ENCODE results near the gene FGFBP1.

The FGFBP1 gene

DNA sequence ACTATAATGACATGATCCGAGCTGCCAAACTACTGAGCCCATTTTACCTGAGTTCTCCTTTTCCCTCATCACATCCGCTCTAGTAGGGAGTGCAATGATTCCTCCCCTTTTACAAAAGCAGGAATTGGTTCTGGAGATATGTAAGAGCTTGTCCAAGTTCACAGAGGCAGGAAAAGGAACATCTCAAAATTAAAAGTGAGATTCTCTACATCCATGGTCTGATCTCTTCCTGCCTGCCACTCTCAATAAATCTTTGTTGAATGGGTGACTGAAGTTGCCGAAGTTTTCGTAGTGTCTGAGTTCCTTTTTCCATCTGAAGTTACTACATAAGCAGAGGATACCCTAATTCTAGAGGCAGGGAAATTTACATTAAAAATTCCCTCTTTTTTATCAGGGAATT is at the start of gene FGFBP1:
Gene FGFBP1, minus strand, starts transcription at position 101 of the 400 bp plus-strand sequence. CDS start 2,108 bp downstream, outside the sequence.
- DNase-seq (ENCODE audit: low spot score) = no peak
- TF ChIP-seq, protein P1, sequence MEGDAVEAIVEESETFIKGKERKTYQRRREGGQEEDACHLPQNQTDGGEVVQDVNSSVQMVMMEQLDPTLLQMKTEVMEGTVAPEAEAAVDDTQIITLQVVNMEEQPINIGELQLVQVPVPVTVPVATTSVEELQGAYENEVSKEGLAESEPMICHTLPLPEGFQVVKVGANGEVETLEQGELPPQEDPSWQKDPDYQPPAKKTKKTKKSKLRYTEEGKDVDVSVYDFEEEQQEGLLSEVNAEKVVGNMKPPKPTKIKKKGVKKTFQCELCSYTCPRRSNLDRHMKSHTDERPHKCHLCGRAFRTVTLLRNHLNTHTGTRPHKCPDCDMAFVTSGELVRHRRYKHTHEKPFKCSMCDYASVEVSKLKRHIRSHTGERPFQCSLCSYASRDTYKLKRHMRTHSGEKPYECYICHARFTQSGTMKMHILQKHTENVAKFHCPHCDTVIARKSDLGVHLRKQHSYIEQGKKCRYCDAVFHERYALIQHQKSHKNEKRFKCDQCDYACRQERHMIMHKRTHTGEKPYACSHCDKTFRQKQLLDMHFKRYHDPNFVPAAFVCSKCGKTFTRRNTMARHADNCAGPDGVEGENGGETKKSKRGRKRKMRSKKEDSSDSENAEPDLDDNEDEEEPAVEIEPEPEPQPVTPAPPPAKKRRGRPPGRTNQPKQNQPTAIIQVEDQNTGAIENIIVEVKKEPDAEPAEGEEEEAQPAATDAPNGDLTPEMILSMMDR (IDR thresholded peaks at IDR 0.05; ENCODE audit: extremely low read depth, insufficient read depth, missing control alignments) = no peak
- in situ Hi-C loops (cut with MboI; ENCODE audit: low pct_unique_long_range_greater_than_20kb, low sequenced_read_pairs, unreplicated experiment) = no loop called here

DNA sequence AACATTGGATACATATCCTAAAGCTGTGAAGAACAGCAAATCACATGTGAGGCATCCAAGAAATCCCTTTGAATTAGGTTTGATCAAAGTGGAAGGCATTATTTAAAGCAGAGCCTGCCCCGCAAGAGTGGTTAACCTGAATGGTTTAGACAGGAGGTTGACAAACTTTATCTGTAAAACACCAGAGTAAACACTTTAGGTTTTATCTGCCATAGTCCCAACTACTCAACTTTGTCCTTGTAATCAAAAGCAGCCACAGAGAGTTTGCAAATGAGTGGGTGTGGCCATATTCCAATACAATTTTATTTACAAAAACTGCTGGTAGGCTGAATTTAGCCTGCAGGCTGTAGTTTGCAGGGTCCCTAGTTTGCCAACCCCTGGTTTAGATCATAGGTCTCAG is 49.7 kb upstream of the FGFBP1 start:
- no peak for DNase-seq (ENCODE audit: low spot score)
- TF ChIP-seq, protein P1 (IDR thresholded peaks at IDR 0.05; ENCODE audit: extremely low read depth, insufficient read depth, missing control alignments) = no peak
- in situ Hi-C loops (cut with MboI; ENCODE audit: low pct_unique_long_range_greater_than_20kb, low sequenced_read_pairs, unreplicated experiment) = no loop called here

DNA sequence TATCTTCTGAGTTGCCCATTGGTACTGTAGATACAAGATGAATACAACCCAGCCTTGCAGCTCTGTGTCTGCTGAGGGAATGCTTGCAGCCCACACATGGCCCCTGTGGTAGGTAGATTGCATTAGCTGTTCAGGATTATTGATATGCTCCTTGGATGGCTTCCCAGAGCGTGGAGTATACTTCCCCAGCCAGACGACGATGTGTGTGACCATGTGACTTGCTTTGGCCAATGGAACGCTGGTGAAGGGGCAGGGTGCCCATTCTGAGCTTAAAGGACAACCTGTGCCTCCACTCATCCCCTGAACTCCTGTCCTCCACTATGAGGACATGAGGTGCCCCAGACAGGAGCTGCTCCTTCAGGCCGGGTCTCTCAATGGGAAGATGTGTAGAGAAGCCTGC is 48.4 kb upstream of the FGFBP1 start:
- no peak for DNase-seq (ENCODE audit: low spot score)
- TF ChIP-seq, protein P1 (IDR thresholded peaks at IDR 0.05; ENCODE audit: extremely low read depth, insufficient read depth, missing control alignments) = no peak
- in situ Hi-C loops (cut with MboI; ENCODE audit: low pct_unique_long_range_greater_than_20kb, low sequenced_read_pairs, unreplicated experiment) = no loop called here

DNA sequence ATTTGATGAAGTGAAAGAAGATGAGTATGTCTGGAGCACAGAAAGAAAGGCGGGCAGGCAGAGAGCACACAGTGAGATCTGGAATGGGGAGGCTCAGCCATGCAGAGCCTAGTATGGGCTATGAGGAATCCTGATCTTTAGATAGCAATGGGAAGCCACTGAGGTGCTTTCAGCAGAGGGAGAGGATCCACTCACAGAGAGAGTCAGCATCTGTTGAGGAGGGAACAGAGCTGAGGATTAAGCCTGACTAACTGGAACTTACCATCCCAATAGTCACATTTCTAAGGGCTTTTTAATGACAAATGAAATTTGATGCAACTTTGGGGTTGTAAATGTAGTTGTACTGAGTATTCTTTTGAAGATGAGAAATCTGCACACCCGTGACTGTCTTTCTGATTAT is 45.1 kb upstream of the FGFBP1 start:
- no peak for DNase-seq (ENCODE audit: low spot score)
- TF ChIP-seq, protein P1 (IDR thresholded peaks at IDR 0.05; ENCODE audit: extremely low read depth, insufficient read depth, missing control alignments) = no peak
- in situ Hi-C loops (cut with MboI; ENCODE audit: low pct_unique_long_range_greater_than_20kb, low sequenced_read_pairs, unreplicated experiment) = no loop called here

DNA sequence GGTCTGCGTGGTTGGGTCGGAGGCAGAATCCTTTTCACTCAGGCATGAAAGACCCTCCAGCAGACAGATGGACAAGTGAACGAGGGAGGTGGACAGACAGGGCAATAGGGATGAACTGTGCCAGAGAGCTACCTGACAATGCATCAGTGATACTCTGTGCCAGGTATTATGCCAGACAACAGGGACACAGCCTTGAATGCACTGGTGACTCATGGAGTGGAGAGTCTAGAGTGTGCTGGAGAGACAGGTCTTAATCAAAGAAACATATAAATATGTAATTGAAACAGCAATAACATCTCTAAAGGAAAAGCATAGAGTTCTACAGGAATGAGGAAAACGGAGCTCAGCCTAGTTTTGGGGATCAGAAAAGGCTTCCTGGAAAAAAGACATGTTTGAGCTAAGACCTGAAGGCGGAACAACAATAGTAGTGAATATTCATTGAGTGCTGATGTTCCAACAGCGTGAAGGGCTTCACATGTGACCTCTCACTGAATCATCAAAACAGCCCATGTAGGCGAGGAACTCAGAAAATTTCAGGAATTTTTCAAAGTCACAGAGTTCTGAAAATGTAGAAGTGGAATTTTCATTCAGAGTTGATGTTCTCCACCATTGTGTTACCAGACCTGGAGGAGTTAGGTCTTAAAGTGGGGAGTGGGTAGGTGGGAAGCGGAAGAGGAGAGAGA is 44.4 kb upstream of the FGFBP1 start:
- in situ Hi-C loops (cut with MboI; ENCODE audit: low pct_unique_long_range_greater_than_20kb, low sequenced_read_pairs, unreplicated experiment) = no loop called here
- no peak for DNase-seq (ENCODE audit: low spot score)
- TF ChIP-seq, protein P1 (IDR thresholded peaks at IDR 0.05; ENCODE audit: extremely low read depth, insufficient read depth, missing control alignments) = no peak

DNA sequence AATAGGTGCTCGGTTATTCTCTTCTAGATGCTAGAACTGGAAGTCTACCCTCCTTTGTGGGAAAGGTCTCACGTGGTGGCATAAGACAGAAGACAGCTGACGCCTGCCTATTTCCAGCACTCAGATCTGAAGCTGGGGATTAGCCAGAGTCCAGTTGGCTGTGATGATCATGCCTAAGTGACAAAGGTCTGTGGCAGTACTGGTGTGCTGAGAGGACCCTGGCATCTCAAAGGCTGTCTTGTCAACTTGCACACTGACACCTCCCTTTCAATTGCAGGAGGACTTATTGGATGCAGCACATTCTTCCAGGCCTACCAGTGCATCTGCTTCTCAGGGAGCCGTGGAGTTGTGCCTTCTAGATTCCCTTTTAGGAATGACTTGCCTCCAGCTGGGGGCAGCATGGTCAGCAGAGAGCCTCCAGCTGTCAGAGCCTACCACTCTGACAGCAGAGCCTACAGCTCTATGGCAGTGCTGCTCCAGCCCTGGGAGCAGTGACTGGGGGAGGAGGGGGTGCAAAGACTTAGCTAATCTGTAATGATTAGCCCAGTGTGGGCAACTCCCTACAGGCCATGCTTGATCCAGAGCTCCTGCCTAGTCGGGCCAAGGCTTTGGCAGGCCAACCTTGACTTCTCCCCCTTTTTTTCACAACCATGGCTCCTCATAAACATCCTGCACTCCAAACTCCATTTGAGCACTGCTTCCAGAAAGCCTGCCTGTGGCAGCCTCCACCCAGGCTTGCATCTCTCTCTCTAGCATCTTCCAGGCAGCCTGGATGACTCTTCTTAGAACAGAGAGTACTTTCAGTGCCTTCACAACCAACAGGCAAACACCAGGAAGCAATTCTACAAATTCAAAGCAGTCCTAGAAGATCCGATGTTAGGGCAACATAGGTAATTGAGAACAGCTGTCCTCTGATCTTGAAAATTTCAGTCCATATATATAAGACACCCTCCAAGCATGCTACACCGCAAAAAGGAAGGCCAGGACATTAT is 38.2 kb upstream of the FGFBP1 start:
- in situ Hi-C loops (cut with MboI; ENCODE audit: low pct_unique_long_range_greater_than_20kb, low sequenced_read_pairs, unreplicated experiment) = no loop called here
- TF ChIP-seq, protein P1 (IDR thresholded peaks at IDR 0.05; ENCODE audit: extremely low read depth, insufficient read depth, missing control alignments) = no peak
- no peak for DNase-seq (ENCODE audit: low spot score)

All from GM13977 (cell line).